ENCODE data around the gene NKX2-2.
"Not testable (repeated sequence)": the region's sequence is repeated elsewhere in the genome, so short reads cannot be mapped to it uniquely, and the experiment has no call there.

The NKX2-2 gene

GRCh38 chr20:21508230-21509078 is 5.4 kb downstream of the NKX2-2 start:
- DNase-seq (ENCODE audit: low spot score), result no peak

- no peak for DNase-seq (ENCODE audit: low spot score)
Measured at GRCh38 chr20:21507400-21508229, 6.2 kb downstream of the NKX2-2 start.

GRCh38 chr20:21505810-21506530 is 7.9 kb downstream of the NKX2-2 start:
- peak; percentile 93 for DNase-seq (ENCODE audit: low spot score)

DNA sequence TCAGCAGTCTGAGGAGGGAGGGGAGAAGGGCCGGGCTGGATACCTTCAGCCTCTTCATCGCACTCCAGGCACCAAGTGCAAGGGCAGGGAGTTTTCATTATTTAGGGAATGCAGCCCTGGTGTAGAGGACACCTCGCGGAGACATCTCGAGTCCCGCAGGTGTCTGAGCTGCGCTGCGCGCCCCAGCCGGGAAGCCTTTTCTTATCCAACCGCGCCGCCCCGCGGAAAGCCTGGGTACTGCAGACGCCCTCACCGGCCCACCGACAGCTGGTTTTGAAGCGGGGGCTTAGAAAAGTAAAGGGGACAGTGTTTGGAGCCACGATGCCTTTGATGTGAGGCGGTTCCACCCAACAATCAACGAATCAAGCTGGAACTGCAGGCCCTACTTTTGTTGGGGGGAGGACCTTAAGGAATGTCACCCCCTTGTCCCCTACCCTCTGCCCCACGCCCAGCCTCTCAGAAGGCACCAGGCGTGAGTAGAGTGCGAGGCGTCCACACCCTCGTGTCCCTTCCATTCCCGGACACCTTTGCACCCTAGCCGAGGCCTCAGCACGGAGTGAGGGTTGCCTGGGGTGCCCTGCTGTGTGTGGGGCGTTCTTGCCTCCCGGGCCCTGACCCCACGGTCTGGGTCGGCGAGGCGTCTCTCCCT is 8.6 kb downstream of the NKX2-2 start:
- DNase-seq (ENCODE audit: low spot score), result peak; percentile 91

- DNase-seq (ENCODE audit: low spot score), result no peak
Measured at GRCh38 chr20:21504323-21504722, 9.5 kb downstream of the NKX2-2 start.

GRCh38 chr20:21503345-21503744 is 10.5 kb downstream of the NKX2-2 start:
- DNase-seq (ENCODE audit: low spot score), result no peak

DNA sequence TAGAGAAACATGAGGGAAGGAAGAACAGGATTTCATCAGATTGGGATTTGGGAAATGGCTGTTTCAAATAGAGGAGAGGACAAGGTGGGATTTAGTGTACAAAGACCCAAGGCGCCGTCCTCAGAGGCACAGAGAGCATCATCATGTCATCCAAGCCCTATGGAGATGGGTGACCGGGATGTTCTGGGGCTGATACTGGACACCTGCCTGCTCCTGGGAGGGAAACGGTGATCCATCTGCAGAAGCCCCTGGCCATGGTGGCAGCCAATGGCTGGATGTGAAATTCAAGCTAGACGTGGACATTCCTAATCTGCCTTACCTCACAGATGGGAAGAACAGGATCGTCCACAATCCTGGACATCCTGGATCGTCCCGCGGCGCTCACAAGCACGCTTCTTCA is 12.7 kb downstream of the NKX2-2 start:
- no peak for DNase-seq (ENCODE audit: low spot score)

DNA sequence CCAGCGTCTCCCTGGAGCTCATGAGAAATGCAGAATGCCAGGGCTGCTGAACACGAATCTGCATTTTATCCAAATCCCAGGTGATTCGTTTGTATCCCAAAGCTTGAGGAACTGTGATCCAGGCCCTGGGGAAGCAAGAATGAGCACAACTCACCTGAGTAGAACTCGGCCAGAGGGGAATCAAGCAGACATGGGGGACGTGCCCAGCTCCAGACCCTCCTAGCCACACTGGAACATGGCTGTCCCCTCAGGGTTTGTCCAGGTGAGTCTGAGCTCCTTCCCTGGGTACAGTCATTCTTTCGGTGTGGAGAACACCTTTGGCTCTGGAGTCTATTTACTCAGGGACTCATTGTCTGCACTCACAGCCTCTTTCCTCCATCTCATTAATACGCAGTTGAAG is 13.3 kb downstream of the NKX2-2 start:
- DNase-seq (ENCODE audit: low spot score), result no peak

DNA sequence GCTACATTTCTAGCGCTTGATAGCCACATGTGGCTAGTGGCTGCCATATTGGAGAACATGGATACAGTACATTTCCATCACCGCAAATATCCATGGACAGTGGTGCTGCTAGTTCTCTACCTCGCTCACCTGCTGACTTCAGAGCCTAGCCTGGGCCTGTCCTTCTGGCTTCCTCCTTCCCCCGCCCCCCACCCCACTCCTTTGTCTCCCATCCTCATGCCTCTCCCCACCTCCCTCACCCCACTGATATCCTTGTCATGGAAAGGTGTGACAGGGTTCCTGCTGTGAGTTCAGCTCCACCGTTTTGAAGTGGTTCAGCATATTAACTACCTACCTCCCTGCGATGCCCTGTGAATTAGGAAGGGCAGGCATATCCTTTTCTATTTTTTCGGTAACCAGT is 14.2 kb downstream of the NKX2-2 start:
- no peak for DNase-seq (ENCODE audit: low spot score)

GRCh38 chr20:21498635-21499034 is 15.2 kb downstream of the NKX2-2 start:
- DNase-seq (ENCODE audit: low spot score), result no peak

DNA sequence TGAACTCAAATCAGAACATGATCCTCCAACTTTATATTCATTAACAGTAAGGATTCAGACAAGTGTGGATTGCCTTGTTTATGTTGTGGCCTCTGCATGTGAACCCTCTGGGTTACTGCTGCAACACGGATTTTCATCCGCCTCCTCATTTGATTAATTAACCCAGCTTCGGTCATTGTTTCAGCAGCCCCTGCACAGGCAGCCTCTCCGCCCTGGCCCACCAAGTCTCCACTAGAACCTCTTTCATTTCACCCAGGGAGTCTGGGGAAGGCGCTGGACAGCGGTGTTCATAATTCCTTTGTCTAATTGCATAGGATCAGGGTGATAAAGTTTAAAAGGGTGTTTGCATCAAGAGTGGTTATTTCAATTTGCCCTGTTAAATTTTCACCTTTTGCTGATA is 15.7 kb downstream of the NKX2-2 start:
- DNase-seq (ENCODE audit: low spot score), result no peak

- no peak for DNase-seq (ENCODE audit: low spot score)
Measured at GRCh38 chr20:21496452-21496851, 17.4 kb downstream of the NKX2-2 start.

DNA sequence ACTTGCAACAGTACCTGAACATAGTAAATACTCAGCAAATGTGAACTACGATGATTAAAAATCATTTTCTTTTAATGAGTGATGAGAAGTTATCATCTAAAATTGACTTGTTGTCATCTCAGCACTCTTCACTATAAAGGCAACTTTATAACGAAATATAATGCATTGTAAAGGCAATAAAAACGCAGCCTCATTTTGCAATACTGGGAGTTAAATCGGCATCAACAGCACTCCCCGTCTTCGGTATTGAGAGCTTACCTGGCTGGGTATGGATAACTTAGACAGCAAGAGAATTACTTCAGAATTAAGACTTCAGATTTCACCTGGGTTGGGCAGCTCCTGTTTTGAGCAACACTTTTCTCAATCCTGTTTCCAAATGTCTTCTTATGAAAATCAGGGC is 20.8 kb downstream of the NKX2-2 start:
- DNase-seq (ENCODE audit: low spot score), result no peak

- no peak for DNase-seq (ENCODE audit: low spot score)
Measured at GRCh38 chr20:21490105-21490504, 23.8 kb downstream of the NKX2-2 start.

- DNase-seq (ENCODE audit: low spot score), result not testable (repeated sequence)
Measured at GRCh38 chr20:21480144-21480543, 33.7 kb downstream of the NKX2-2 start.

GRCh38 chr20:21465799-21466198 is 48.1 kb downstream of the NKX2-2 start:
- no peak for DNase-seq (ENCODE audit: low spot score)

DNA sequence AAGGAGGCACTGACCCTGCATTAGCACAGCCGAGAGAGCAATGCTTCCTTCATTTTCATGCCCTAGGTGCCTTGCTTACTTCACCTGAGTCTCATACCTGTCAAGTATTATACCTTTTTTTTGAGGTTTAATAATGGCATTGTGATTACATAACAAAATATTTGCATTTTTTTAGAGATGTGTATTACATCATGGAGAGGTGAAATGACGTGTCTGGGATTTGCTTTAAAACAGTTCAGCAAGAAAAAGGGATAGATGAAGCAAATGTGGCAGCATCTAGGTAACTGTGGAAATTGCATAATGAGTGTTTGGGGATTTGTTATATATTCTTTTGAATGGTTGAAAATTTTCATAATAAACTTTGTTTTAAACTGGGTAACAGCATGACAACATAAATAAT is 48.9 kb downstream of the NKX2-2 start:
- DNase-seq (ENCODE audit: low spot score), result no peak

Data from D341Med (cell line).